AG20443 (cell line): Measurements from ENCODE around the gene SERPINE2.

Experiments
- DNase-seq: peaks from one replicate; pipeline ENCODE4 v3.0.0; 2012; ENCODE audit warnings: low spot score, mixed read lengths

SERPINE2 gene

GRCh38 chr2:223973606-223974005 is 65.5 kb downstream of the SERPINE2 start:
- no peak for DNase-seq

GRCh38 chr2:223972656-223973102 is 66.4 kb downstream of the SERPINE2 start:
- DNase-seq, result no peak

- no peak for DNase-seq
These were observed 67.4 kb downstream of the SERPINE2 start for GRCh38 chr2:223971731-223972130.

- no peak for DNase-seq
These were observed 68.5 kb downstream of the SERPINE2 start for GRCh38 chr2:223970343-223971128.

- no peak for DNase-seq
These were observed 69.2 kb downstream of the SERPINE2 start for GRCh38 chr2:223969856-223970255.

- no peak for DNase-seq
These were observed 69.8 kb downstream of the SERPINE2 start for GRCh38 chr2:223969315-223969714.

- no peak for DNase-seq
These were observed 71.1 kb downstream of the SERPINE2 start for GRCh38 chr2:223967981-223968380.

GRCh38 chr2:223959688-223960087 is 79.4 kb downstream of the SERPINE2 start:
- DNase-seq, result peak; percentile 44

GRCh38 chr2:223957092-223957851 is 81.8 kb downstream of the SERPINE2 start, which contains the start of gene MRPL44:
Gene MRPL44, plus strand, starts transcription at chr2:223957463. Its CDS starts 10 bp downstream, at chr2:223957473.
- peak; percentile 97 for DNase-seq

- no peak for DNase-seq
These were observed 82.8 kb downstream of the SERPINE2 start for GRCh38 chr2:223956300-223956699.

- DNase-seq, result peak; percentile 50
These were observed 84.7 kb downstream of the SERPINE2 start for GRCh38 chr2:223954401-223954800.

- DNase-seq, result no peak
These were observed 86.7 kb downstream of the SERPINE2 start for GRCh38 chr2:223952280-223952968.

GRCh38 chr2:223950448-223951347 is 88.4 kb downstream of the SERPINE2 start:
- DNase-seq, result no peak

- no peak for DNase-seq
These were observed 89.7 kb downstream of the SERPINE2 start for GRCh38 chr2:223949241-223949840.

- no peak for DNase-seq
These were observed 91.3 kb downstream of the SERPINE2 start for GRCh38 chr2:223947711-223948205.

GRCh38 chr2:223945755-223946154 is 93.3 kb downstream of the SERPINE2 start:
- DNase-seq, result no peak

- DNase-seq, result peak; percentile 97
These were observed 94.2 kb downstream of the SERPINE2 start, which contains the start of gene WDFY1 for GRCh38 chr2:223944703-223945531. Gene WDFY1, minus strand, starts transcription at chr2:223945335. Its CDS starts 51 bp downstream, at chr2:223945284.

- DNase-seq, result peak; percentile 27
These were observed 94.9 kb downstream of the SERPINE2 start for GRCh38 chr2:223944166-223944702.

GRCh38 chr2:223943561-223944008 is 95.5 kb downstream of the SERPINE2 start:
- DNase-seq, result peak; percentile 43
